HG03097 (cell line): ENCODE measurements around the gene VANGL1.

Source experiments
- ATAC-seq: cut with Tn5 transposase; IDR thresholded peaks from one replicate; pipeline ENCODE4 v1.9.1; 2021; ENCODE audit not compliant: unreplicated experiment, low FRiP score

VANGL1 gene

DNA sequence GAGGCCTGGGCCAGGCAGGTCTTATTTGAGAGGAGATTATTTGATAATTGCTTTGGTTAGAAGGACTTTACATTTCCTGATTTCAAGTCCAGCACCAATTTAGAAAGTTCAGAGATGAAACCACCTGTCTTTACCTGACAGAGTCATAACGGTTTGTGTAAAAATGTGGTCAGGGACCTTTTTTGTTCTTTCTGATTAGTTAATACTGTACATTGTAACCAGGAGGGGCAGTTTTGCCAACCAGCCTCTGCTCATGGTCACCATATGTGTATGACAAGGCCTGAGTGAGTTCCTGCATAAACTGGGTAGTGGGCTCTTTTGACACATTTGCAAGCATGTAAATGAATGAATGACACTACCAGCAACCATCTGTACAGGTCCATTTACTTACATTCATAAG lies 55.8 kb downstream of the VANGL1 start:
- no peak for ATAC-seq

DNA sequence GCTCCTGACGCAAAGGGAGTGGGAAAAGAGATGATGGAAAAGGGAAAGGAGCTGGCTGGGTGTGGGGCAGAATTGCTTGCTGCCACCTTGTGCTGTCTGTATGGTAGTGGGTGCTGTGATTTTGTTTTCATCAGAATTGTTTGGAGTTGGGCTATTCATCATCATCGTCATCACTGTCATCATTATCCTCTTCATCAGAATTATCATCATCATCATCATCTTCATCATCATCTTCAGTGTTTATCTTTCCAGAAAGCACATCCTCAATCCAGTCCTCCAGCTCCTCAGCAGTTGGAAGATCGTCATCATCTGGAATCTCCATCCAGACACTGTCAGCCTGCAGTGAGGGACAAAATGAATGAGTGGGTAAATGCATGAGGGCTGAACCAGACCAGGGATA lies 59.3 kb downstream of the VANGL1 start:
- ATAC-seq, result no peak

DNA sequence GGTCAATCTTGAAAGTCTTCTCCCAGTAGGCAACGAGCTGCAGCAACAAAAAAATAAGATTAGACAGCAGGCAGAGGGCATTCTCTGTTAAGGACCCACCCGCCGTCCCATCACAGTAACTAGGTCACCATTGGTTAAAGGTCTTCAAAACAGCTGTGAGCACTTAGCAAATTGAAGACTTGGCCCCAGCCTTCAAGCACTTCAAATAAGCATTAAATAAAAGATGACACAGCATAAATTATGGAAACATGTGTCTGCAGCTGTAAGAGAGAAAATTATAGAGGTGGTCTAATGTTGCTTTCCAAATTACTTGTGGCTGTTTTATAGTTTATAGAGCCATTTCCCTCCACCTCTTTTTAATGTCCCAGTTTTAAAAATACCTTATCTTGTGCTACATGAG lies 61.2 kb downstream of the VANGL1 start:
- ATAC-seq, result no peak

DNA sequence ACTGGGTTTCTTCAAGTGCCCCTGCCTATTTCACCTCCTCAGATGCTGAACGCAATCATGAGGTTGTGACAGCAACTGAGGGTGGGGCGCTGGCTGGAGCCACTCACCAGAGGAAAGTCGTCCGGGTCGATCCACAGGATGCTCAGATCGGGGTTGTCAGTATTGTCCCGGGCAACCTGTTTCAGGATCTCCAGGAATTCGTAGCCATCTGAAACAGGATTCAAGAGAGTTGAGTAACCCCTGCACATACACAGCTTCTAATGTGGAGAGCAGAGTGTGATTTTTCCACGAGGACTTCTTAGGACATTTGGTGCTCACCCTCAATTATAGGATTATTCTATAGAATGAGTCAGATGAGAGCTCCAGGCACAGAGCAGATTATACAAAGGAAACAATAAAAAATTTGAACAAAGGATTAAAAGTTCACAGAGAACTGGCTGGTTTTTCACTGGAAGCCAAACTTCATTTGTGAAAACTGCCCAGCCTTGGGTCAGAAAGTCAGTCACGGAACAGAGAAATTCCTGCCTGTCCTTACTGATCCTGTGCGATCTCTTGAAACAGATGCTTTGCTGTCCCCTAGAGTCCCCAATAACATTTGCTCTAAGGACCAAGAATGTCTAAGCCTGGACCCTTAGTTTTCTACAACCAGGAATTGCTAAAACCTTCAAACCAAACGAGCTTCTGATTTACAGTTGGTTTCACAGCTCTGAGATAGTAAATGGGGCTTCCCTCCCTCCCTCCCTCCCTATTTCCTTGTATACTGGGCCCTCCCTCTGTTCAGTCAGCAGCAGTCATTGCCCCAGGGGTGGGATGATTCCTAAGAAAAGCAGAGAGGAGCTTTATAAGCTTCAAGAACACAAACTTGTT lies 63.5 kb downstream of the VANGL1 start:
- no peak for ATAC-seq

DNA sequence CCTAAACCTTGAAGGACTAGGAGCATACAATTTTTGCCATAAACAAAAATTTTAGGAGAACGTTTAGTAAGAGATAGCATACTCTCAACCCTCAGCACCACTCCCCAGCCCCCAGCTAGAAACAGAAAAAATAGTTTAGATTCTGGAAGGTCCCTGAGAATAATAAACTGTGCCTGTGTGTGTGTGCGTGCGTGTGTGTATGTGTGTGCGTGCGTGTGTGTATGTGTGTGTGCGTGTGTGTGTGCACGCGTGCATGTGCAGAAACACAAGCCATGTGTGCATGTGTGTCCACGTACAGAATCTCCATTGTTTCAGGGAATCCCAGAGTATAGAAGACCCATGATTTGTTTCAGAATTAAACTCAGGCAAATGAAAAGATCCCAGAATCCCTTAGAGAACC lies 64.2 kb downstream of the VANGL1 start:
- ATAC-seq, result no peak

DNA sequence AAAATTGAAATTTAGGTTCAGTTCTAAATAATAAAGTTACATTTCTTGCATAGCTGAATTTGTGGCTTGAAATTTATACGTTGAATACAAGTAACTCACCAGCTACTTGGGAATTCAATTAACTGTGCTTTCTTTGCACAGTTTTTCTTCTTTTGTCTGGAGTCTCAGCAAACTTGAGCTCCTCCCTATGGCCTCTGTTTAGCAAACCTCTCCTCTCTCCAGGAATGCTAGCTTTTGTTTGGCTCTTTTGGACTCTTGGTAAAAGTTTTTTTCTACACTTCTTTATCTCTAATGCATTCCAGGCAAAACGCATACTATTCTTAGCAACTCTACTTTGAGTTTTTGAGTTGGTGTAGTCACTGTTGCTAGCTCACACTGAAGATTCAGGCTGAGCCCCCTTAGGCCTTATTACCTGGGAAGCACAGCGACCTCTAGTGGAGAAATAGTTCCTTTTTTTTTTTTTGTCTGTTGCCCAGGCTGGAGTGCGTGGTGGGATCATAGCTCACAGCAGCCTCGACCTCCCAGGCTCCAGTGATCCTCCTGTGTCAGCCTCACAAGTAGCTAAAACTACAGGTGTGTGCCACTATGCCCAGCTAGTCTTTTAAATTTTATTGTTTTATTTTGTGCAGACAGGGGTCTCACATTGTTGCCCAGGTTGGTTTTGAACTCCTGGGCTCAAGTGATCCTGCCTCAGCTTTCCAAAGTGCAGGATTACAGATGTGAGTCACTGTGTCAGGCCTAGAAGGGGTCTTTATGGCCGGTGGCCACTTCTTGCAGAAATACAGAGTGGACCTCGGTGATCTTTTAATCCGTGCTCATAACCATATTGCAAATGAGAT lies 65.0 kb downstream of the VANGL1 start:
- no peak for ATAC-seq

DNA sequence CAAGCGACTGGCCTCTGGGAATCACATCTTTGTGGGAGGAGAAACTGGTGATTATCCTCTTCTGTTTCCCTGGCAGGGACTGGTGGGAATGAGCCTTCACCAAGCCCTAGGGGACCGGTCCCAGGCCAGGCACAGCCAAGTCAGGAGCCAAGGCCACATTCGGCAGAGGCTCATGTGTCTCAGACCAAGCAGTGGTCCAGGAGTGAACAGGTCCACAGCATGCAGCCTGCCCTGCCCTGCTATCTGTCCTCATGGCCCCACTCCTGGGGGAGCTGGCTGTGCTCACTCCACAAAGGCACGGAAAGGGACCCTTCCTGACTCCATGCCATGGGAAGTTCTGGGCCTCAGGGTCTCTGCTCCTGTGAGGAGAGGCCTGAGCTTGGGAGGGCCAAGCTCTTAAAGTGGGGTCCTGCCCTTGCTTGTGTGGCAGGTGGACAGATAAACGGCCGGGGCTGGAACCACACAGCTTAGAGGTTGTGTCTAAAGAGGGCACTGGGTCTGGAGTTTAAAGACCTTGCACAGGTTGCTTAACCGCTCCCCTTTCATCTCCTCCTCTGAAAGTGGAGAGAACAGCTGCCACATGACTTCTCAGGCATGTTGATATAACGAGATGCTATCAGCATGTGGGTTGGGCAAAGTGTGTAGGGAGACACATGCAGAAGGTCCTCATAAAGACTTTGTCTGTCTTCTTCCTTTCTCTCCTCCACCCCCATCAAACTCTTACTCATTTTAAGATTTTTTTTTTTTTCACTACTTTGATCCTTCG lies 69.3 kb downstream of the VANGL1 start:
- ATAC-seq, result no peak

DNA sequence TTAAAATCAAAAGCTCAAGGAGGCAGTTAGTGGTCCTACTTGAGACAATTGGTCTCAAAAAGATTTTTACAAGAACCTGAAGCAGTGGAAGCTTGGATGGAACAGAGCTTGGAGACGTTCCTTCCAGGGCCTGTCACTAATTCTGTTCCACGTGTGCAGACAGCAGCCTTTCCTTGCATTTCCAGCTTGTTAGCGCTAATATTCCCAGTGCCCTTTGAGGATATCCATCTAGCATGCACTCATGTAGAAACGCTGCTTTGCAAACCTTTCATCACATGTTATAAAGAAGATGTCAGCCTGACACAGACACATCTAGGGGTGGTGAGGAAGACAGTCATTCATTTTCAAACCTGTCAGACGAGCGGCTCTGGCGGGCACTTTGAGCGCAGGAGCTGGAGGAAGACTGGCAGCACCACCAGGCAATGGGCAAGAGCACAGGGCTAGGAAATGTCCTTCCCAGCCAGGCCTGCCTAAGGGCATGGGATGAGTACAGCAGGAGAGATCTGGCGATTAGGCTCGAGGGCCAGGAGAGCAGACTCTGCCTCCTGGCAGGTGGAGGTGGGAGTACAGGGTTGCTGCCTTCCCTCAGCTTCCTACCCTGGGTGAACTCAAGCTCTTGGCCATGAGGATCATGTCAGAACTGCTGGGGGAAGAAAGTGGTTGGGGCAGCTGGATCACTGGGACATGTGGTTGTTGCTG lies 71.3 kb downstream of the VANGL1 start:
- ATAC-seq, result no peak

DNA sequence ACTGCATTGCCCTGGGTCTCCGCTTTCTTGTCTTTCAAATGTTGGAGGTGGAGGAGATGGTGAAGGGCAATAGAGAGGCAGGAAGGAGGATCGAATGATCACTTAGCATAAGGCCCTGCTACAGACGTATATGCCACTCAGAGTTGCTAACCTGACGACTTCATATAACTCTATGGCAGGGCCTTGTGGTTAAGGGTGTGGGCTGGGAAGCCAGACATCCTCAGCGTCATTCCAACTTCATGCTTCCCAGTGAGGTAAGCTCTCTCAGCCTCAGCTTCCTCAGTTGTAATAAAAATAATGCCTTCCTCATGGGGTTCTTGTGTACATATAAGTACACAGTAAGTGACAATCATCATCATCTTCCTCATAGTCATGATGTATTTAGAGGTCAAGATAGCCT lies 72.1 kb downstream of the VANGL1 start:
- no peak for ATAC-seq

DNA sequence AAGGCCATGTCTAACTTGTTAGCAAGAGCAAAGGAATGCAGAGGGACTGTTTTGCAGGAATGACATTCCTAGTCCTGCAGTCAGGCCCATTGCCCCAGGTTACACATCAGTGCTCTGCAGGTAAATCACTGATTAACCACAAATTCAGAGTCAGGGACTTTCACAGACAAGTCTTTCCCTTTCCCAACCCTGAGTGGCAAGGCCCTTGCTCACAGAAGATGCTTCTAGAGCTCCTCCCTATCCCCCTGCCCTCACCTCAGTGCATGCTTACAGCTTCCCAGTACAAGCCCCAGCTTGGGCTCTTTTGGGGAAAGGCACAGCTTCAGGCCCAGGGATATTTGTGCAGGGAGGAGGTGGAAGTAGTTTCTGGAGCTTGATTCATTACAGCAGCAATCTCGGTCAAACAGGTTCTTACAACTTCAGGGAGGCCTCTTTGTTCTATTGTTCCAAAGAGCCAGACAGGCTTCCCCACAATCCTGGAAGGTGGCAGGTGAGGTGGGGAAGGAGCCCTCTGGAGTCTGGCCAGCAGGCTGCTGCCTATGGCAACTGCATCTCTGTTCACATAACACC lies 72.9 kb downstream of the VANGL1 start:
- ATAC-seq, result no peak

DNA sequence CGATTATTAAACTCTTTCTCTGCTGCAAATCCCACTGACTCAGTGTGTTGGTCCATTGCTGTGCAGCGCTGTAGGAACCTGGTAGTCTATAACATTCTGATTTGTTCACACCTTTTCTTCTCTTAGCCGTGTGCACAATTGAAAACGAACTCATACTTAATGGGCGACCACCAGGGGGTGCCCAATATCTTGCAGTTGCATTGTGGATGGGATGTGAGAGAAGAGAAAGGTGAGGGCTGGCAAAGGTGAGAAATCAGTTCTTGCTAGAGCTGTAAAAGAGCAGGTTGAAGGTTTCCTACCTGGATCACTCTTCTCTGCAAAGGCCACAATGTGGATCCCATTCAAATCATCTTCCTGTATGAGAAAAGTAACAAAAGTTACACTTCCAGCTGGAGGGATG lies 75.8 kb downstream of the VANGL1 start:
- no peak for ATAC-seq

DNA sequence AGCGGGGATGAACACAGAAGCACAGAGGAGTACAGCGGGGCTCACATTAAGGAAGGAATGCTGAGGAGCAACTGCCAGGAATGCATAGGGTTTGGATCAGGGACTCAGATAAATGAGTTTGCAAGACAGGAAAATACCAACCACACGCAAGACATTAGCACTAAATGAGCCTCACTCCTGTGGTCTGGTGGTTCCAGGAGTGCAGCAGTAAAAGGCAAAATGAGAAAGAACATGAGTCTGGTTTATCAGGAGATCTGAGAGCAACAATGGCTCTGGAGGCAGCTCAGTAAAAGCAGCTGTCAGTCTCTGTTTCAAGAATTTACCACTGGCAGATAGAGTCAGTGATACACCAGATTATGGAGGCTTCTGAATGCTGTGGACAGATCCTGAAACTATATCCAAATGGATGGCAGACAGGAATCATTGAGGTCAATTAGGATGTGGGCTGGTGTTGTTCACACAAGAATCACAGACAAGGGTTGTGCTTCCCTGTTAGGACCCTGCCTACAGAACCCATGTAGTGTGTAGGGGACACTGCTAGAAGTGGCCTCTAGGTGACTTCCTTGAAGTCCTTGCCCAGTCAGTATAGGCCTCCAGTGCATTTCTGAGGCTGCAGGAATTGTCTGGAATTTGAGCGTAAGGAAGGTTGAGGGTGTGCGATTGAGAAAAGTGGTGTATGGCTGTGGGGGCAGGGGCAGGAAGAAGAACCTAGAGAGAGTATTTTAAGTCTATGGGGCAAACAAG lies 76.4 kb downstream of the VANGL1 start:
- ATAC-seq, result no peak

DNA sequence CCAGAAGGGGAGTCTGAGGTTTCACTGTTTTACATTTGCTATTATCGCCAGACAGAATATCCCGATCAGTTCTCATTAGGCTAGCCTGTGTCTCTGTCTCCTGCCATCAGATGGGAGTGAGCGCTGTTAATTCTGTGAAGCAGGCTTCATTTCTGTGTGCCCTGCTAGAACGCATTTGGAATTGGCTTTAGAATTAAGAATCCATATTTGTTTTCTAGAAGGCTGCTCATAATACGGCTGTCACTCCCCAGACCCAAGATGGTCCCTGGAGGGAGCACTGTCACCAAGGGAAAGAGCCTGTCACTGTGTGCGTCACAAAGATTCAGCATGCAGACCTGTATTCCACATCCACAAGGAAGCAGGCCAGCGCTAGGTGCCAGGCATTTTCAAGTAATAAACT lies 77.5 kb downstream of the VANGL1 start:
- no peak for ATAC-seq

DNA sequence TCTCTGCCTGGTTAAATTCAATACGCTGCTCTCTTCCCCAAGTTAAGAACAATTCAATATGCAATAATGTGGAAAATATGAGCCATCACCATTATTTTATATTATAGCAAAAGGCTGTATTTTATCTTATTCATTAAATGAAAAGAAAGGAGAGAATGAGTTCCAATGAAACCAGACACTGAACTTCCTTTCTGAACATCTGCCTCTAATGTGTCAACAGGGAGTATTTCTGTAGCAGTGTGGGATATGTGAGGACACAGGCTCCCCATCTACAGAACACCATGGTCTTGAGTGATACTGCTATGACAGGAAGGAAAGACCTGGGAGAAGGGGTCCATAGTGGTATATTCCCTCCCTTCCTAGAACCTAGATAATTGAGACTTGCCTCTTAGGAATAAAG lies 80.5 kb downstream of the VANGL1 start:
- ATAC-seq, result no peak

DNA sequence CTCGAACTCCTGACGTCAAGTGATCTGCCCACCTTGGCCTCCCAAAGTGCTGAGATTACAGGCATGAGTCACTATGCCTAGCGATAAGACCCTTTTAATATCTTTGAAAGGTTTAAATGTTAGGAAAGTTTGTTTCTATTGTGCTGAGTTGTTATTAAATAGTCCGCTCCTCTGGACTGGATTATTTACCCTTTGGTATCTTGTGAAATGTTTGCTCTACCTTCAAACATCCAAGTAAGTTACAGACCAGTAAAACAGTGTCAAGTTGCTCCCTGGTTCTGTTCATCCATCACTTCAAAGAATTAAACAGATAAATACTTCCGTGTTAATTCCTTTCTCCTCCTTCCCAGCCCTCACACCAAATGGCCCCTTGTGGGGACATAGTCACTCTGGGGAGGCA lies 82.0 kb downstream of the VANGL1 start:
- ATAC-seq, result no peak

DNA sequence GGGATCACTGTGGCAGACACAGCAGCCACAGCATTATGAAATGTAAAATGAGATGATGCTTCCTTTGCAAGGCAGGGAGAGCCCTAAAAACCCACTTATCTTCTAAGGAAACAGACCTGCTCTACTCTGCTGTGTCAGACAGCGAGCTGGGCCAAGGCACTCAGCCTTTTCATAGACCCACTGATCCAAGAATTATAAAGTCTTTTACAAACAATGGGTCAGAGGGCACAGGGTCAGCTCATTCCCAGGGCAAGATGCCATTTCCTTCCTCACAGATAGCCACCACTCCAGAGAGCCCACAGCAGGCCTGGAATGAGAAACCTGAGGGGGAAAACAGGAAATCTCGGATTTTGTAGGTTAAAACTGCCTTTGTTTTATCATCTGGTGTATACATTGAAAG lies 83.8 kb downstream of the VANGL1 start:
- no peak for ATAC-seq

DNA sequence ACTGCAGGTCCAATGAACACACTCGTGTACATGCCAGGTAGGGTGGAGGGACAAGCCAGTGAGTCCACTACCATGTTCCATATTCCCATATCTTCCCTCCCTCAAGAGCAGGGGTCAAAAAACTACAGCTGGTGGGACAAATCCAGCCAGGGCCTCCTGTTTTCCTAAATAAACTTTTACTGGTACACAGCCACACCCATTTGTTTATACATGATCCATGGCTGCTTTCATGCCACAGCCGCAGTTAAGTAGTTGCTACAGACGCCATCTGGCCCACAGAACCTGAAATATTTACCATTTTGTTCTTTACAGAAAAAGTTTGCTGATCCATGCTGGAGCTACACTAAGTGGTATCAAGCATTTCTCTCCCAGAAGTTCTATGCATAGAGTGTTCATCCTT lies 84.4 kb downstream of the VANGL1 start:
- ATAC-seq, result no peak

DNA sequence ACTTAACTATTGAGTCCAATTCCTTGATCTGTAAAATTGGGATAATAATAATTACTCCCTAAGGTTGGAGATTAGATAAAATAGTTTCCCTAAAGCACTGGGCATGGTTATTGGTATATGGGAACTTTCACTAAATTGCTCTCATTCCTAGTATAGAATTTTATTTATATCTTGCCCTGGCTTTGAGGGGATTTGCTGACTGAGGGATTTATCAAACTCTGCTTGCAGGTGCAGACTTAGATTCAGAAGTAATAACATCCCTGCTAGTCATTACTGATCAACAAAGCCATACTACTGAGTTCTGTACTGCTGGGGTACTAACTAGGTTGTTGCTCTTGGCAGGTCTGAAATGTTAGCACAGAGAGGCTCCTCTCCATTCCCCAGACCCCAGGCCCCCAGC lies 84.8 kb downstream of the VANGL1 start:
- ATAC-seq, result no peak

DNA sequence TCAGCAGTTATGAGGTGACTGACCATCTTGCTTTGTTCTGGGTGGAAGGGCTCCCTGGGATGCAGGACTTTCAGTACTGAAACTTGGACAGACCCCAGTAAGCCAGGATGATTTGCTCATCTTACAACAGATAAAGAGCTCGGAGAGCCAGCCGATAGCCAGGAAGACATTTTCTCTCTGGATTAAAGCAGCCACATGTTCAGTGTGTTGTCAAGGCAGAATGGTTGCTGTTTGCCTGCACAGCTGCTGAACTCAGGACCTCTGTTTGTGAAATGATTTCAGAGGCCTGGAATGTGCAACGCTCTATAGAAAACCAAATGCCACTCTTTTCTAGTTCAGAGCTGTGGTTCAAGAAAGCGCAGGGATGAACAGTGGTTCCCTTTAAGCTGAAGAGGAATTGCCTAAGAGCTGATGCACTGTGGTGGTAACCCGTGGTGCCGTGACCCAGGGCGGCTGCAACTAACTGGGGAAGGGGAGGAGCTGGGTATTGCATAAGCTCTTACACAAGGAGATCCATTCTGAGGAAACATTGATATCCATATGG lies 86.0 kb downstream of the VANGL1 start:
- ATAC-seq, result no peak
